ENCODE measurements around the gene NTSR1. TPM values are rescaled to one million over a fixed set of nuclear protein-coding genes. Genes with fewer than 3 reads are reported as not detected.

Gene NTSR1
- total and polyA plus RNA-seq, 4 donors: 0.03 to 0.33 (median 0.08) TPM; not detected in 1

- Histone ChIP-seq H3K9ac (ENCODE audit: low read depth in 1 of 2, low read length in 2 of 2) (no peak overlapping the region), H3K27ac (ENCODE audit: low read depth in 1 of 2, low read length in 2 of 2) (no peak overlapping the region), H3K36me3 (ENCODE audit: control insufficient read depth in 4 of 4, insufficient read depth in 3 of 4, low read depth in 1 of 4, low read length in 3 of 4) (no peaks in the 10 kb centered on the region), H3K27me3 (ENCODE audit: control insufficient read depth in 4 of 4, insufficient read depth in 4 of 4, low read length in 3 of 4) (peaks cover 0 to 5% (median under 1%) of the 10 kb centered on the region in 4 donors), H3K9me3 (ENCODE audit: control insufficient read depth in 4 of 4, low read length in 3 of 4) (no peaks in the 10 kb centered on the region), H3K4me3 (ENCODE audit: low read depth in 1 of 3, low read length in 3 of 3) (no peak overlapping the region), H3K4me1 (ENCODE audit: control insufficient read depth in 4 of 4, insufficient read depth in 4 of 4, low read length in 3 of 4) (no peaks in the 10 kb centered on the region)
- 85% methylated on average over 6 of the region's 6 CpGs for WGBS
- DNase-seq (ENCODE audit: low spot score): no peak
- TF ChIP-seq, protein P1, sequence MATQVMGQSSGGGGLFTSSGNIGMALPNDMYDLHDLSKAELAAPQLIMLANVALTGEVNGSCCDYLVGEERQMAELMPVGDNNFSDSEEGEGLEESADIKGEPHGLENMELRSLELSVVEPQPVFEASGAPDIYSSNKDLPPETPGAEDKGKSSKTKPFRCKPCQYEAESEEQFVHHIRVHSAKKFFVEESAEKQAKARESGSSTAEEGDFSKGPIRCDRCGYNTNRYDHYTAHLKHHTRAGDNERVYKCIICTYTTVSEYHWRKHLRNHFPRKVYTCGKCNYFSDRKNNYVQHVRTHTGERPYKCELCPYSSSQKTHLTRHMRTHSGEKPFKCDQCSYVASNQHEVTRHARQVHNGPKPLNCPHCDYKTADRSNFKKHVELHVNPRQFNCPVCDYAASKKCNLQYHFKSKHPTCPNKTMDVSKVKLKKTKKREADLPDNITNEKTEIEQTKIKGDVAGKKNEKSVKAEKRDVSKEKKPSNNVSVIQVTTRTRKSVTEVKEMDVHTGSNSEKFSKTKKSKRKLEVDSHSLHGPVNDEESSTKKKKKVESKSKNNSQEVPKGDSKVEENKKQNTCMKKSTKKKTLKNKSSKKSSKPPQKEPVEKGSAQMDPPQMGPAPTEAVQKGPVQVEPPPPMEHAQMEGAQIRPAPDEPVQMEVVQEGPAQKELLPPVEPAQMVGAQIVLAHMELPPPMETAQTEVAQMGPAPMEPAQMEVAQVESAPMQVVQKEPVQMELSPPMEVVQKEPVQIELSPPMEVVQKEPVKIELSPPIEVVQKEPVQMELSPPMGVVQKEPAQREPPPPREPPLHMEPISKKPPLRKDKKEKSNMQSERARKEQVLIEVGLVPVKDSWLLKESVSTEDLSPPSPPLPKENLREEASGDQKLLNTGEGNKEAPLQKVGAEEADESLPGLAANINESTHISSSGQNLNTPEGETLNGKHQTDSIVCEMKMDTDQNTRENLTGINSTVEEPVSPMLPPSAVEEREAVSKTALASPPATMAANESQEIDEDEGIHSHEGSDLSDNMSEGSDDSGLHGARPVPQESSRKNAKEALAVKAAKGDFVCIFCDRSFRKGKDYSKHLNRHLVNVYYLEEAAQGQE (IDR thresholded peaks at IDR 0.05): no peak
- TF ChIP-seq TAF1 (conservative IDR thresholded peaks at IDR 0.05): no peak
- TF ChIP-seq NR2F2 (IDR thresholded peaks at IDR 0.05): no peak
- TF ChIP-seq ATF3 (IDR thresholded peaks at IDR 0.05): no peak
- no peak for TF ChIP-seq FOXA2 (IDR thresholded peaks at IDR 0.05)
- TF ChIP-seq HNF4G (IDR thresholded peaks at IDR 0.05): no peak
- TF ChIP-seq EGR1 (IDR thresholded peaks at IDR 0.05; ENCODE audit: low read depth in 2 of 2): no peak
- TF ChIP-seq, protein P2, sequence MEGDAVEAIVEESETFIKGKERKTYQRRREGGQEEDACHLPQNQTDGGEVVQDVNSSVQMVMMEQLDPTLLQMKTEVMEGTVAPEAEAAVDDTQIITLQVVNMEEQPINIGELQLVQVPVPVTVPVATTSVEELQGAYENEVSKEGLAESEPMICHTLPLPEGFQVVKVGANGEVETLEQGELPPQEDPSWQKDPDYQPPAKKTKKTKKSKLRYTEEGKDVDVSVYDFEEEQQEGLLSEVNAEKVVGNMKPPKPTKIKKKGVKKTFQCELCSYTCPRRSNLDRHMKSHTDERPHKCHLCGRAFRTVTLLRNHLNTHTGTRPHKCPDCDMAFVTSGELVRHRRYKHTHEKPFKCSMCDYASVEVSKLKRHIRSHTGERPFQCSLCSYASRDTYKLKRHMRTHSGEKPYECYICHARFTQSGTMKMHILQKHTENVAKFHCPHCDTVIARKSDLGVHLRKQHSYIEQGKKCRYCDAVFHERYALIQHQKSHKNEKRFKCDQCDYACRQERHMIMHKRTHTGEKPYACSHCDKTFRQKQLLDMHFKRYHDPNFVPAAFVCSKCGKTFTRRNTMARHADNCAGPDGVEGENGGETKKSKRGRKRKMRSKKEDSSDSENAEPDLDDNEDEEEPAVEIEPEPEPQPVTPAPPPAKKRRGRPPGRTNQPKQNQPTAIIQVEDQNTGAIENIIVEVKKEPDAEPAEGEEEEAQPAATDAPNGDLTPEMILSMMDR (IDR thresholded peaks at IDR 0.05; ENCODE audit: low read depth, low read length, missing input control): no peak
- no peak for TF ChIP-seq RAD21 (IDR thresholded peaks at IDR 0.05)
- TF ChIP-seq FOXA1 (IDR thresholded peaks at IDR 0.05): no peak
- no peak for TF ChIP-seq ZBTB33 (IDR thresholded peaks at IDR 0.05)
- no peak for TF ChIP-seq GABPA (IDR thresholded peaks at IDR 0.05 in 1 of 2, conservative IDR thresholded peaks at IDR 0.05 in 1 of 2)
- no peak for TF ChIP-seq YY1 (IDR thresholded peaks at IDR 0.05)
- no peak for TF ChIP-seq RXRA (IDR thresholded peaks at IDR 0.05)
- no peak for TF ChIP-seq JUND (IDR thresholded peaks at IDR 0.05)
- TF ChIP-seq, protein P3, sequence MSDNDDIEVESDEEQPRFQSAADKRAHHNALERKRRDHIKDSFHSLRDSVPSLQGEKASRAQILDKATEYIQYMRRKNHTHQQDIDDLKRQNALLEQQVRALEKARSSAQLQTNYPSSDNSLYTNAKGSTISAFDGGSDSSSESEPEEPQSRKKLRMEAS (IDR thresholded peaks at IDR 0.05): no peak
- TF ChIP-seq HNF4A (conservative IDR thresholded peaks at IDR 0.05): no peak
Measured at GRCh38 chr20:62714799-62715198, 6.2 kb downstream of the NTSR1 start.
